Measurements from ENCODE around the gene GPT2. TPM values are rescaled to one million over a fixed set of nuclear protein-coding genes. Genes with fewer than 3 reads are reported as not detected.

Gene GPT2
- total and polyA plus RNA-seq, 2 donors (not counting 3 experiments of a cell fraction or from before 2014, with no cell fraction given): 10.8 to 17.9 TPM

GRCh38 chr16:46968063-46968435 lies 83.9 kb downstream of the GPT2 start:
- CTCF ChIA-PET: no interaction called here
- no peak for TF ChIP-seq GATA2 (IDR thresholded peaks at IDR 0.05; ENCODE audit: insufficient read depth, insufficient read length, low read depth, low read length)
- no peak for TF ChIP-seq POLR2AphosphoS5 (IDR thresholded peaks at IDR 0.05; ENCODE audit: insufficient read depth, low read depth, low read length)
- no peak for TF ChIP-seq MAX (IDR thresholded peaks at IDR 0.05; ENCODE audit: insufficient read depth, insufficient read length)
- TF ChIP-seq CTCF (IDR thresholded peaks at IDR 0.05; ENCODE audit: extremely low read depth in 1 of 2, insufficient read depth in 1 of 2, low read depth in 1 of 2, low read length in 2 of 2): no peak
- no peak for TF ChIP-seq MYC (IDR thresholded peaks at IDR 0.05; ENCODE audit: low read depth, low read length)
- TF ChIP-seq FOS (IDR thresholded peaks at IDR 0.05; ENCODE audit: borderline replicate concordance, insufficient read depth, low read length): no peak
- no peak for TF ChIP-seq JUN (IDR thresholded peaks at IDR 0.05; ENCODE audit: borderline replicate concordance, insufficient read depth, insufficient read length, low read depth)
- no peak for TF ChIP-seq EZH2 (IDR thresholded peaks at IDR 0.05; ENCODE audit: borderline replicate concordance, low read depth, low read length, severe bottlenecking)
- TF ChIP-seq POLR2A (IDR thresholded peaks at IDR 0.05; ENCODE audit: low read depth, low read length): no peak

More at GRCh38 chr16:46968063-46968435, 83.9 kb downstream of the GPT2 start:
- POLR2A ChIA-PET: no interaction called here
- H3K27ac ChIP-seq (ENCODE audit: insufficient read depth, low read depth, low read length): no peak overlapping the region
- H3K9me3 ChIP-seq (replicated peaks; ENCODE audit: control insufficient read depth, insufficient read depth, low read length): no peaks in the 10 kb centered on the region
- H2AFZ ChIP-seq (ENCODE audit: low read depth, low read length): no peak overlapping the region
- peaks cover 13% of the 10 kb centered on the region for H3K4me1 ChIP-seq (ENCODE audit: control insufficient read depth, extremely low read depth, insufficient read depth, low read length)
- no peak overlapping the region for H3K4me3 ChIP-seq (replicated peaks in 1 of 3; ENCODE audit: insufficient read depth in 1 of 3, low read depth in 1 of 3, low read length in 3 of 3)
- peaks cover 24 to 33% of the 10 kb centered on the region in 2 experiments for H3K36me3 ChIP-seq (ENCODE audit: control insufficient read depth in 2 of 2, extremely low read depth in 1 of 2, insufficient read depth in 2 of 2, low read length in 2 of 2)
- dilution Hi-C loops (cut with MboI; ENCODE audit: extremely low pct_ligation_motif_present, low sequenced_read_pairs): no loop called here
- H3K79me2 ChIP-seq (ENCODE audit: control insufficient read depth, insufficient read depth, low read length): peaks cover 52% of the 10 kb centered on the region
- H3K9ac ChIP-seq (replicated peaks; ENCODE audit: extremely low read depth, insufficient read depth, low read length): no peak overlapping the region
- no peak overlapping the region for H3K4me2 ChIP-seq (ENCODE audit: insufficient read depth, low read length)
- FAIRE-seq: no peak
- H4K20me1 ChIP-seq (replicated peaks; ENCODE audit: control insufficient read depth, extremely low read depth, insufficient read depth, low read length): peaks cover 5% of the 10 kb centered on the region
- H3K27me3 ChIP-seq (ENCODE audit: control insufficient read depth in 2 of 2, insufficient read depth in 2 of 2, low read length in 2 of 2): no peaks in the 10 kb centered on the region
- intact Hi-C loops (cut with micrococcal nuclease): no loop called here
- H3K9me1 ChIP-seq (replicated peaks; ENCODE audit: control insufficient read depth, extremely low read depth, insufficient read depth, low read length): no peaks in the 10 kb centered on the region
- no peak for DNase-seq (ENCODE audit: low read depth, low spot score)
- BruUV-seq (replicated peaks): no TSS peak

Data from endothelial cell of umbilical vein (primary cell).